Neural crest cell (in vitro differentiated cells): Measurements from ENCODE around the gene ANTXR2. TPM values are rescaled to one million over a fixed set of nuclear protein-coding genes. Genes with fewer than 3 reads are reported as not detected.
A peak's percentile ranks its signal among the peaks of the same experiment; 100 is the strongest.

Experiments
- DNase-seq: peaks from one replicate; pipeline ENCODE4 v3.0.0; 2021; ENCODE audit warnings: low read depth, mixed read lengths, low spot score
- H3K27ac Mint-ChIP-seq: one replicate; pipeline ENCODE4 v1.8.0; 2021; ENCODE audit warnings: mild to moderate bottlenecking, mixed read lengths; ENCODE audit not compliant: unreplicated experiment
- H3K27me3 Mint-ChIP-seq: 2 replicates; pipeline ENCODE4 v1.8.0; 2021; ENCODE audit warnings: low read depth, mild to moderate bottlenecking, mixed read lengths
- H3K36me3 Mint-ChIP-seq: 2 replicates; pipeline ENCODE4 v1.8.0; 2021; ENCODE audit warnings: low read depth, mild to moderate bottlenecking, mixed read lengths
- H3K4me1 Mint-ChIP-seq: 2 replicates; pipeline ENCODE4 v1.8.0; 2021; ENCODE audit warnings: mixed read lengths
- H3K4me3 Mint-ChIP-seq: one replicate; pipeline ENCODE4 v1.8.0; 2021; ENCODE audit warnings: mild to moderate bottlenecking, mixed read lengths
- H3K9me3 Mint-ChIP-seq: 2 replicates; pipeline ENCODE4 v1.8.0; 2021; ENCODE audit warnings: mixed read lengths
- CTCF ChIP-seq: fragments of 200-600 bp; sonication (generic); conservative IDR thresholded peaks from 2 replicates; pipeline ENCODE4 v1.5.0; 2021; ENCODE audit warnings: antibody characterized with exemption, mild to moderate bottlenecking
- total RNA-seq: library from RNA; stranded (reverse); gene quantifications from 2 replicates; pipeline ENCODE4 v1.2.1, GENCODE V29; 2021

The ANTXR2 gene
- total RNA-seq, 1 donor from 2014 or later, result 36.7 TPM

- peak; percentile 43 for DNase-seq
- Mint-ChIP-seq H3K4me1 (peaks cover 24% of the 10 kb centered on the region), H3K36me3 (peaks cover 2% of the 10 kb centered on the region), H3K27ac (peak overlapping the region; percentile 96), H3K9me3 (no peaks in the 10 kb centered on the region), H3K4me3 (peak overlapping the region; percentile 96), H3K27me3 (no peaks in the 10 kb centered on the region)
- no peak for TF ChIP-seq CTCF
These were observed 743 bp downstream of the ANTXR2 start for GRCh38 chr4:80072228-80072743.

GRCh38 chr4:80071604-80072227 is 1.3 kb downstream of the ANTXR2 start:
- peak overlapping the region; percentile 96 for H3K4me3 Mint-ChIP-seq
- H3K27me3 Mint-ChIP-seq, result no peaks in the 10 kb centered on the region
- H3K27ac Mint-ChIP-seq, result peak overlapping the region; percentile 96
- H3K9me3 Mint-ChIP-seq, result no peaks in the 10 kb centered on the region
- peaks cover 3% of the 10 kb centered on the region for H3K36me3 Mint-ChIP-seq
- H3K4me1 Mint-ChIP-seq, result peaks cover 24% of the 10 kb centered on the region
- no peak for DNase-seq
- no peak for TF ChIP-seq CTCF

GRCh38 chr4:80070880-80071603 is 2.0 kb downstream of the ANTXR2 start:
- Mint-ChIP-seq H3K9me3 (no peaks in the 10 kb centered on the region), H3K27me3 (no peaks in the 10 kb centered on the region), H3K27ac (no peak overlapping the region), H3K4me1 (peaks cover 24% of the 10 kb centered on the region), H3K4me3 (peak overlapping the region; percentile 96), H3K36me3 (peaks cover 4% of the 10 kb centered on the region)
- no peak for TF ChIP-seq CTCF
- no peak for DNase-seq

- no peak for TF ChIP-seq CTCF
- no peaks in the 10 kb centered on the region for H3K27me3 Mint-ChIP-seq
- DNase-seq, result no peak
- peak overlapping the region; percentile 36 for H3K4me3 Mint-ChIP-seq
- no peaks in the 10 kb centered on the region for H3K9me3 Mint-ChIP-seq
- peaks cover 24% of the 10 kb centered on the region for H3K4me1 Mint-ChIP-seq
- peaks cover 4% of the 10 kb centered on the region for H3K36me3 Mint-ChIP-seq
- no peak overlapping the region for H3K27ac Mint-ChIP-seq
These were observed 2.9 kb downstream of the ANTXR2 start for GRCh38 chr4:80069837-80070731.

GRCh38 chr4:80069108-80069836 is 3.8 kb downstream of the ANTXR2 start:
- Mint-ChIP-seq H3K9me3 (no peaks in the 10 kb centered on the region), H3K36me3 (peaks cover 7% of the 10 kb centered on the region), H3K27me3 (no peaks in the 10 kb centered on the region), H3K27ac (no peak overlapping the region), H3K4me3 (peak overlapping the region; percentile 12), H3K4me1 (peaks cover 24% of the 10 kb centered on the region)
- no peak for TF ChIP-seq CTCF
- no peak for DNase-seq
